H1 (cell line): ENCODE measurements around the gene GNG12. TPM values are rescaled to one million over a fixed set of nuclear protein-coding genes. Genes with fewer than 3 reads are reported as not detected.

Experiments used
- CTCF ChIA-PET: fragments of 300-600 bp; sonication (Branson Sonifier 250); formaldehyde crosslinking; loops from one replicate; lab custom pipeline; 2021; ENCODE audit not compliant: partially characterized antibody; lab: Charles Lee
- POLR2A ChIA-PET: fragments of 300-600 bp; sonication (Branson Sonifier 250); formaldehyde crosslinking; loops from one replicate; lab custom pipeline; 2021; ENCODE audit warnings: inconsistent platforms; ENCODE audit not compliant: partially characterized antibody; lab: Charles Lee
- DNase-seq, 2 experiments: peaks; one replicate each; pipeline versions ENCODE4 v3.0.0 to v3.0.0-alpha.2; 2010 to 2022; ENCODE audit warnings: low spot score in 2 of 2, low read depth in 1 of 2, mixed read lengths in 1 of 2
- FAIRE-seq: peaks from 2 replicates; lab custom pipeline; 2011; peaks lifted over from hg19 to GRCh38; lab: Jason Lieb, UNC
- H2AFZ ChIP-seq: 2 replicates; pipeline ENCODE4 v1.8.1; 2012; ENCODE audit warnings: low read length, inconsistent platforms
- H2AK5ac ChIP-seq: 2 replicates; pipeline ENCODE4 v1.6.1; 2013; ENCODE audit warnings: low read depth, low read length
- H2BK120ac ChIP-seq: replicated peaks from 2 replicates; pipeline ENCODE3; 2013; ENCODE audit warnings: low read depth, low read length, inconsistent platforms
- H2BK12ac ChIP-seq: 2 replicates; pipeline ENCODE4 v1.6.1; 2013; ENCODE audit warnings: low read depth, low read length
- H2BK15ac ChIP-seq: 2 replicates; pipeline ENCODE4 v1.6.1; 2013; ENCODE audit warnings: low read length
- H2BK20ac ChIP-seq: 2 replicates; pipeline ENCODE4 v1.6.1; 2013; ENCODE audit warnings: low read length
- H2BK5ac ChIP-seq: 2 replicates; pipeline ENCODE4 v1.6.1; 2013; ENCODE audit warnings: low read depth, low read length
- H3K14ac ChIP-seq: 2 replicates; pipeline ENCODE4 v1.6.1; 2013; ENCODE audit warnings: inconsistent platforms; ENCODE audit not compliant: insufficient read length
- H3K18ac ChIP-seq: 2 replicates; pipeline ENCODE4 v1.6.1; 2013; ENCODE audit warnings: low read length; ENCODE audit errors: extremely low read depth
- H3K23ac ChIP-seq: 2 replicates; pipeline ENCODE4 v1.6.1; 2013; ENCODE audit warnings: inconsistent platforms; ENCODE audit not compliant: insufficient read length
- H3K23me2 ChIP-seq: 2 replicates; pipeline ENCODE4 v1.6.1; 2013; ENCODE audit warnings: low read depth, low read length
- H3K27ac ChIP-seq: 2 replicates; pipeline ENCODE4 v1.6.1; 2011; ENCODE audit warnings: low read depth, low read length, inconsistent platforms
- H3K27me3 ChIP-seq, 4 experiments: replicated peaks in 1 of 4; 1 replicate in 1 of 4; 2 replicates in 3 of 4; pipeline versions ENCODE4 v1.6.1 to v1.8.1; 2011 to 2013; ENCODE audit warnings: low read length in 3 of 4, mild to moderate bottlenecking in 3 of 4, inconsistent platforms in 2 of 4, mixed read lengths in 2 of 4, moderate library complexity in 1 of 4; ENCODE audit not compliant: control insufficient read depth in 3 of 4, insufficient read depth in 3 of 4; ENCODE audit errors: extremely low read depth in 1 of 4
- H3K36me3 ChIP-seq, 4 experiments: 2 replicates each; pipeline versions ENCODE4 v1.6.1 to v1.8.1; 2011 to 2013; ENCODE audit warnings: mild to moderate bottlenecking in 4 of 4, low read length in 3 of 4, moderate library complexity in 2 of 4, control low read depth in 1 of 4, inconsistent platforms in 1 of 4; ENCODE audit not compliant: insufficient read depth in 4 of 4, control insufficient read depth in 2 of 4
- H3K4ac ChIP-seq: replicated peaks from 2 replicates; pipeline ENCODE3; 2013; ENCODE audit warnings: low read length, low read depth, mixed read lengths, inconsistent platforms; ENCODE audit not compliant: insufficient read length
- H3K4me1 ChIP-seq, 4 experiments: replicated peaks in 1 of 4; 1 replicate in 1 of 4; 2 replicates in 3 of 4; pipeline versions ENCODE4 v1.6.1 to v1.8.1; 2011 to 2013; ENCODE audit warnings: low read length in 3 of 4, inconsistent platforms in 2 of 4, mixed read lengths in 1 of 4; ENCODE audit not compliant: insufficient read depth in 4 of 4, control insufficient read depth in 3 of 4
- H3K4me2 ChIP-seq, 2 experiments: 2 replicates each; pipeline versions ENCODE4 v1.6.1 to v1.8.1; 2011 to 2013; ENCODE audit warnings: low read depth in 2 of 2, low read length in 2 of 2, control low read depth in 1 of 2, inconsistent platforms in 1 of 2, mild to moderate bottlenecking in 1 of 2; ENCODE audit not compliant: insufficient read depth in 1 of 2
- H3K4me3 ChIP-seq, 4 experiments: fragments of 200-600, 300-600 bp in 1 of 4; sonication (generic), shearing (Covaris generic), sonication (Bioruptor Twin) in 1 of 4; 2 replicates each; pipeline versions ENCODE4 v1.5.1 to v1.8.1; 2011 to 2016; ENCODE audit warnings: low read length in 4 of 4, low read depth in 3 of 4, control low read depth in 2 of 4, inconsistent platforms in 2 of 4, mild to moderate bottlenecking in 2 of 4, mixed read lengths in 1 of 4, moderate library complexity in 1 of 4; ENCODE audit not compliant: insufficient read depth in 2 of 4; ENCODE audit errors: extremely low read depth in 1 of 4
- H3K56ac ChIP-seq: replicated peaks from 2 replicates; pipeline ENCODE3; 2013; ENCODE audit warnings: low read depth, mild to moderate bottlenecking, mixed read lengths, low read length, inconsistent platforms; ENCODE audit not compliant: insufficient read length
- H3K79me1 ChIP-seq: 2 replicates; pipeline ENCODE4 v1.6.1; 2013; ENCODE audit warnings: low read depth, low read length, control low read depth
- H3K79me2 ChIP-seq, 2 experiments: 2 replicates each; pipeline versions ENCODE4 v1.6.1 to v1.8.1; 2012 to 2013; ENCODE audit warnings: low read length in 2 of 2, mild to moderate bottlenecking in 2 of 2, inconsistent platforms in 1 of 2; ENCODE audit not compliant: insufficient read depth in 2 of 2, control insufficient read depth in 1 of 2
- H3K9ac ChIP-seq, 4 experiments: replicated peaks in 1 of 4; 1 replicate in 1 of 4; 2 replicates in 3 of 4; pipeline versions ENCODE4 v1.6.1 to v1.8.1; 2011 to 2013; ENCODE audit warnings: low read depth in 3 of 4, low read length in 3 of 4, control low read depth in 2 of 4, mild to moderate bottlenecking in 2 of 4, moderate library complexity in 2 of 4, inconsistent platforms in 1 of 4; ENCODE audit errors: extremely low read depth in 1 of 4
- H3K9me3 ChIP-seq, 2 experiments: 2 replicates each; pipeline versions ENCODE4 v1.6.1 to v1.8.1; 2012 to 2013; ENCODE audit warnings: mild to moderate bottlenecking in 2 of 2, moderate library complexity in 2 of 2, control low read depth in 1 of 2, inconsistent platforms in 1 of 2, low read depth in 1 of 2, low read length in 1 of 2, mixed read lengths in 1 of 2; ENCODE audit not compliant: insufficient read depth in 2 of 2
- H4K20me1 ChIP-seq, 2 experiments: replicated peaks in 1 of 2; 2 replicates each; pipeline versions ENCODE3 to v1.8.1; 2011 to 2013; ENCODE audit warnings: inconsistent platforms in 2 of 2, low read length in 2 of 2, mild to moderate bottlenecking in 1 of 2; ENCODE audit not compliant: insufficient read depth in 2 of 2, control insufficient read depth in 1 of 2
- H4K5ac ChIP-seq: 2 replicates; pipeline ENCODE4 v1.6.1; 2013; ENCODE audit warnings: low read length, low read depth, mixed read lengths, inconsistent platforms; ENCODE audit not compliant: insufficient read length
- H4K8ac ChIP-seq: 2 replicates; pipeline ENCODE4 v1.8.0; 2013; ENCODE audit warnings: mild to moderate bottlenecking, moderate library complexity, low read length, inconsistent platforms; ENCODE audit not compliant: insufficient read depth; ENCODE audit errors: extremely low read depth
- H4K91ac ChIP-seq: replicated peaks from 2 replicates; pipeline ENCODE3; 2013; ENCODE audit warnings: low read length, mixed read lengths, inconsistent platforms; ENCODE audit not compliant: insufficient read length
- SIRT6 ChIP-seq: IDR thresholded peaks from one replicate; pipeline ENCODE4 v1.7.1; 2012; ENCODE audit warnings: low read length, inconsistent platforms
- WGBS, 2 experiments: shearing (Covaris generic) in 1 of 2; methylation state at CpG; one replicate each; pipeline versions ENCODE4 v1.1.6 to v1.1.7; 2013 to 2015; ENCODE audit warnings: low lambda C conversion rate in 2 of 2, mixed read lengths in 2 of 2, inconsistent platforms in 1 of 2, low coverage in 1 of 2, missing lambda C conversion rate in 1 of 2; ENCODE audit not compliant: insufficient replicate concordance in 2 of 2, insufficient coverage in 1 of 2, insufficient read length in 1 of 2; ENCODE audit errors: extremely low coverage in 1 of 2, missing lambda C conversion rate in 1 of 2; 5-methylcytosine and 5-hydroxymethylcytosine counted together
- polyA plus RNA-seq, 7 experiments: library from polyadenylated mRNA; depleted of rRNA in 3 of 7; stranded (reverse) in 5 of 7; unstranded in 2 of 7; fragments of >200 nt in 5 of 7; fragments of 200-250 nt in 2 of 7; gene quantifications; 1 replicate in 5 of 7; 2 replicates in 1 of 7; 4 replicates in 1 of 7; pipeline versions ENCODE4 v1.2.1 to v1.2.3, GENCODE V29; 2011 to 2013; ENCODE audit warnings: missing spikeins in 2 of 7, mixed read lengths in 2 of 7
- total RNA-seq: library from RNA; stranded (reverse); fragmentation: NEBNext Ultra II Directional; extraction: Animal tissue kit (Norgen Biotek cat#: 25700); gene quantifications from 2 replicates; pipeline ENCODE4 v1.2.1, GENCODE V29; 2021

GNG12 gene
- total and polyA plus RNA-seq, 2 of the 8 experiments (the other 6 are each of a cell fraction or from before 2014, with no cell fraction given), result 11.4 to 35.8 TPM

DNA sequence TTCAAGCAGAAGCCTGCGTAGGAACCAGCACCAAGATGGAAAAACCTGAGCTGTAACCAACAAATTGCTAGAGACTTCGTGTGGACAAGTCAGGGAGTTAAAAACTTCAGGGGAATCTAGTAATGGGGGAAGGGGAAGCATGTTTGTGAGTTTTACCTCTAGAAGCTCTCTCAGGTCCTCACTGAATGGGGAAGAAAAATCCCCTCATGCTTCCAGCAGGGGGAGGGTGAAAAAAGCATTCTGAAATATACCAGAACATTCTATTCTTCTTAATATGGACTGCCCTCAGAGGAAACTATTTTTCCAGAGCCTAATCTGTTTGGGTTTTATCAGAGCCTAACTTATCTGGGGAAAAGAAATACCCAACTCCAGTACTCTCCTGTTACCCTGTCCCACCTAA lies 28.6 kb downstream of the GNG12 start:
- Histone ChIP-seq H2BK20ac (no peak overlapping the region), H3K9ac (no peak overlapping the region), H3K79me2 (peaks cover 0 to 7% of the 10 kb centered on the region in 2 experiments; a peak in 1 of 4 replicates), H2BK5ac (no peak overlapping the region), H4K20me1 (no peaks in the 10 kb centered on the region), H3K14ac (no peak overlapping the region), H3K56ac (no peak overlapping the region), H2BK120ac (no peak overlapping the region), H3K4me3 (no peak overlapping the region), H3K4ac (no peak overlapping the region), H4K5ac (no peak overlapping the region), H2AFZ (no peak overlapping the region), H3K27ac (no peak overlapping the region), H2BK15ac (no peak overlapping the region), H3K4me2 (no peak overlapping the region), H2BK12ac (no peak overlapping the region), H4K91ac (no peak overlapping the region), H3K18ac (no peak overlapping the region), H2AK5ac (no peak overlapping the region), H3K23me2 (no peaks in the 10 kb centered on the region), H3K9me3 (no peaks in the 10 kb centered on the region), H3K4me1 (peaks cover 0 to 3% (median 0%) of the 10 kb centered on the region in 4 experiments; a peak in 2 of 7 replicates), H3K79me1 (peaks cover 2% of the 10 kb centered on the region; the same call in 1 of the 2 replicates)
- 84% methylated on average over 2 of the region's 2 CpGs; no CpG with 5 or more reads in 1 of the 2 experiments for WGBS, 2 experiments
- no peak for FAIRE-seq
- ChIA-PET CTCF (interaction anchor here (1.0 to 2.6 kb wide), 13 partner anchors 8 to 86 kb away, joined by 3 to 13 read pairs (median 4); no protein-coding TSS in a partner anchor), POLR2A (interaction anchor here (1.7 kb wide), 1 partner anchor 9 kb away, joined by 6 read pairs; no protein-coding TSS in a partner anchor)
- TF ChIP-seq SIRT6, result no peak
- TF ChIP-seq, all 59 proteins: peak for 0
- Histone ChIP-seq H4K8ac (no peak overlapping the region), H3K36me3 (no peaks in the 10 kb centered on the region), H3K23ac (no peak overlapping the region), H3K27me3 (no peaks in the 10 kb centered on the region)
- DNase-seq, result no peak
